ENCODE data around the gene ETFB.

- TF ChIP-seq EZH2phosphoT487 (IDR thresholded peaks at IDR 0.05; ENCODE audit: borderline replicate concordance) (no peak), EZH2 (IDR thresholded peaks at IDR 0.05) (no peak), MAX (IDR thresholded peaks at IDR 0.05) (no peak), POLR2AphosphoS5 (IDR thresholded peaks at IDR 0.05; ENCODE audit: low read depth, low read length) (no peak)
- TF ChIP-seq, protein P1, sequence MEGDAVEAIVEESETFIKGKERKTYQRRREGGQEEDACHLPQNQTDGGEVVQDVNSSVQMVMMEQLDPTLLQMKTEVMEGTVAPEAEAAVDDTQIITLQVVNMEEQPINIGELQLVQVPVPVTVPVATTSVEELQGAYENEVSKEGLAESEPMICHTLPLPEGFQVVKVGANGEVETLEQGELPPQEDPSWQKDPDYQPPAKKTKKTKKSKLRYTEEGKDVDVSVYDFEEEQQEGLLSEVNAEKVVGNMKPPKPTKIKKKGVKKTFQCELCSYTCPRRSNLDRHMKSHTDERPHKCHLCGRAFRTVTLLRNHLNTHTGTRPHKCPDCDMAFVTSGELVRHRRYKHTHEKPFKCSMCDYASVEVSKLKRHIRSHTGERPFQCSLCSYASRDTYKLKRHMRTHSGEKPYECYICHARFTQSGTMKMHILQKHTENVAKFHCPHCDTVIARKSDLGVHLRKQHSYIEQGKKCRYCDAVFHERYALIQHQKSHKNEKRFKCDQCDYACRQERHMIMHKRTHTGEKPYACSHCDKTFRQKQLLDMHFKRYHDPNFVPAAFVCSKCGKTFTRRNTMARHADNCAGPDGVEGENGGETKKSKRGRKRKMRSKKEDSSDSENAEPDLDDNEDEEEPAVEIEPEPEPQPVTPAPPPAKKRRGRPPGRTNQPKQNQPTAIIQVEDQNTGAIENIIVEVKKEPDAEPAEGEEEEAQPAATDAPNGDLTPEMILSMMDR (IDR thresholded peaks at IDR 0.05 in 2 of 3, conservative IDR thresholded peaks at IDR 0.05 in 1 of 3; ENCODE audit: borderline replicate concordance in 1 of 3, insufficient read depth in 1 of 3, low read depth in 2 of 3, low read length in 2 of 3), result no peak
Measured at GRCh38 chr19:51342631-51343569, 23.3 kb downstream of the ETFB start.

Data from HCT116 (cell line).